ENCODE data around the gene ARID1B. TPM values are rescaled to one million over a fixed set of nuclear protein-coding genes. Genes with fewer than 3 reads are reported as not detected.

The ARID1B gene
- total and polyA plus RNA-seq, 9 of the 15 experiments (the other 6 are each of a cell fraction or from before 2014, with no cell fraction given) = 12.5 to 50.5 (median 25.8) TPM

DNA sequence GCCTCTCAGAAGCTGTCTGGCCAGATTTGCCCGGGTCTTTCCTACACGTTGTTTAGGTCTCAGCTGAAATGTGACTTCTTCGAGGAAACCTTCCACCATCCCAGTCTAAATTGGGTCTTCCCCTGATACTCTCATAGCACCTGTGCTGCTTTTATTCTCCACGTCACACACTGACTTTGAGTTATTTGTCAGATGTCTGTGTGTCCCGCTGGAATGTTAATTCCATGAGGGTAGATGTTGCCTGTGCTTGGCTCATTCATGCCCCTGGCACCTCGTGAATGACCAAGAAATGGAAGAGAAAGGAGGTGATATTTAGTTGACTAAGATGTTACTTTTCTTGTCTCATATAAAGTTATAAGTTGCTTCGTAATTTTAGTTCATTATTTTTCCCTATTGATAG lies 348.4 kb downstream of the ARID1B start:
- TF ChIP-seq KAT7 (CRISPR knock-in tag; IDR thresholded peaks at IDR 0.05; ENCODE audit: borderline replicate concordance) = no peak

DNA sequence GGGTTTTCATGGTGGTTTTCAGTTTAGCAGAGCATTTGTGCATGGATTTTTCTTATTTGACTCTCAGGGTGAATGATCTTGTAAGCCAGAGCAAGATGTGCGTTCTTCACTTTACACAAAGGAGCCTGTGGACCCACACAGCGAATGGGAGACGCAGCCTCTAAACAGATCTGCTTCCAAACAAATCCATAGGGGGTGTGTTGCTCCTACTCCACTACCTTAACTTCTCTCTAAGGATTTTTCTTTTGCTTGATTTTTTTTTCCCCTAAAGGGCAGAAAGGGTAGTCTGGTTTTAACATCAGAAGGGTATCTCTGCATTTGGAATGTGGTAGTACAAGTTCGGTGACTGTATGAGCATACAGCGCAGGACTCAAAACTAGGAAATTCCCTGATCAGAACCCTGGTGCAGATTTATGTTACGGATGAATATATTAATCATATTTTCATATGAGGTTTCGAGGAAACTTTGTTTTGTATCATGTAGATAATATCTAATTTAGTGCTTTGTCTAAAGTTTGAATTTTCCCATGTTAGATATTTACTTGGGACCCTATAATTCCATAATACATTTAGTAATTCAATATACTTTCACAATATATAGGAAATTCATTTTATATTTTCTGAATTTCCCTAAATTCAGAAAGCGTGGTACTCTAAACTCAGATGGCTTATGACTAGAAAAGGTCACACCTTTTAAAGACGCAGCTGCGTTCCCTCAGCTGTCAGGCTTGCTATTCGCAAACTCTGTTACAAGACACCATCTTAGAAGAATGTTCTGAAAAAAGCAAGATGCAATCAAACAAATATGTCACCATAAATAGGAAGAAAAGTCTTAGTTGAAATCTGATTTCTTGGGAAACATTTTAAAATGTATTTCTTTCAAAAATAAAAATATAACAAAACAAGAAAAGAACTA lies 349.3 kb downstream of the ARID1B start:
- intact Hi-C loops (cut with micrococcal nuclease) = no loop called here
- WGBS (ENCODE audit: insufficient coverage, low coverage, missing lambda C conversion rate) = 94% methylated on average over 11 of the region's 11 CpGs
- Histone ChIP-seq H3K9ac (ENCODE audit: insufficient read depth in 1 of 2, low read depth in 2 of 2, low read length in 2 of 2) (no peak overlapping the region), H3K27me3 (ENCODE audit: control insufficient read depth in 2 of 2, insufficient read depth in 2 of 2, low read length in 2 of 2) (no peaks in the 10 kb centered on the region), H4K20me1 (replicated peaks; ENCODE audit: control insufficient read depth, insufficient read depth, low read length) (no peaks in the 10 kb centered on the region), H3K27ac (ENCODE audit: extremely low read depth, low read depth, low read length) (no peak overlapping the region), H3K4me2 (ENCODE audit: insufficient read depth, low read length) (no peak overlapping the region), H3K36me3 (ENCODE audit: control insufficient read depth, insufficient read depth, low read length) (peaks cover 6% of the 10 kb centered on the region; the same call in 1 of the 3 replicates), H2AFZ (ENCODE audit: low read depth, low read length) (no peak overlapping the region), H3K4me3 (no peak overlapping the region), H3K79me2 (ENCODE audit: control insufficient read depth, insufficient read depth, low read length) (no peaks in the 10 kb centered on the region), H3K9me1 (ENCODE audit: control insufficient read depth, insufficient read depth, low read length) (no peaks in the 10 kb centered on the region), H3K9me3 (replicated peaks; ENCODE audit: control insufficient read depth, insufficient read depth, low read depth, low read length) (no peaks in the 10 kb centered on the region), H3K4me1 (replicated peaks in 1 of 2; ENCODE audit: control insufficient read depth in 2 of 2, insufficient read depth in 2 of 2, low read length in 2 of 2) (no peaks in the 10 kb centered on the region)
- in situ Hi-C loops (cut with MboI) = no loop called here
- CTCF ChIA-PET (ENCODE audit: low intra/inter-chr PET ratio) = no interaction called here
- no peak for DNase-seq (ENCODE audit: extremely low read depth in 1 of 4, low spot score in 3 of 4)
- no peak for ATAC-seq
- no peak for FAIRE-seq
- BruUV-seq (replicated peaks) = no TSS peak
- POLR2A ChIA-PET = interaction anchor here (2.5 kb wide), 1 partner anchor 18 kb away, joined by 9 read pairs; no protein-coding TSS in a partner anchor
- TF ChIP-seq, protein P1, sequence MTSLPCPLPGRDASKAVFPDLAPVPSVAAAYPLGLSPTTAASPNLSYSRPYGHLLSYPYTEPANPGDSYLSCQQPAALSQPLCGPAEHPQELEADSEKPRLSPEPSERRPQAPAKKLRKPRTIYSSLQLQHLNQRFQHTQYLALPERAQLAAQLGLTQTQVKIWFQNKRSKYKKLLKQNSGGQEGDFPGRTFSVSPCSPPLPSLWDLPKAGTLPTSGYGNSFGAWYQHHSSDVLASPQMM (CRISPR knock-in tag; IDR thresholded peaks at IDR 0.05) = no peak
- TF ChIP-seq ZNF143 (CRISPR knock-in tag; IDR thresholded peaks at IDR 0.05) (no peak), BRCA1 (IDR thresholded peaks at IDR 0.05) (no peak), BRCA1 (CRISPR knock-in tag; IDR thresholded peaks at IDR 0.05) (no peak), PHB (CRISPR knock-in tag; IDR thresholded peaks at IDR 0.05) (no peak), THRAP3 (IDR thresholded peaks at IDR 0.05; ENCODE audit: borderline replicate concordance) (no peak), ELF1 (tag; IDR thresholded peaks at IDR 0.05) (no peak), ZNF253 (CRISPR knock-in tag; conservative IDR thresholded peaks at IDR 0.05) (no peak)
- TF ChIP-seq, protein P2, sequence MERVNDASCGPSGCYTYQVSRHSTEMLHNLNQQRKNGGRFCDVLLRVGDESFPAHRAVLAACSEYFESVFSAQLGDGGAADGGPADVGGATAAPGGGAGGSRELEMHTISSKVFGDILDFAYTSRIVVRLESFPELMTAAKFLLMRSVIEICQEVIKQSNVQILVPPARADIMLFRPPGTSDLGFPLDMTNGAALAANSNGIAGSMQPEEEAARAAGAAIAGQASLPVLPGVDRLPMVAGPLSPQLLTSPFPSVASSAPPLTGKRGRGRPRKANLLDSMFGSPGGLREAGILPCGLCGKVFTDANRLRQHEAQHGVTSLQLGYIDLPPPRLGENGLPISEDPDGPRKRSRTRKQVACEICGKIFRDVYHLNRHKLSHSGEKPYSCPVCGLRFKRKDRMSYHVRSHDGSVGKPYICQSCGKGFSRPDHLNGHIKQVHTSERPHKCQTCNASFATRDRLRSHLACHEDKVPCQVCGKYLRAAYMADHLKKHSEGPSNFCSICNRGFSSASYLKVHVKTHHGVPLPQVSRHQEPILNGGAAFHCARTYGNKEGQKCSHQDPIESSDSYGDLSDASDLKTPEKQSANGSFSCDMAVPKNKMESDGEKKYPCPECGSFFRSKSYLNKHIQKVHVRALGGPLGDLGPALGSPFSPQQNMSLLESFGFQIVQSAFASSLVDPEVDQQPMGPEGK (CRISPR knock-in tag; IDR thresholded peaks at IDR 0.05; ENCODE audit: borderline replicate concordance) = no peak
- TF ChIP-seq, protein P3, sequence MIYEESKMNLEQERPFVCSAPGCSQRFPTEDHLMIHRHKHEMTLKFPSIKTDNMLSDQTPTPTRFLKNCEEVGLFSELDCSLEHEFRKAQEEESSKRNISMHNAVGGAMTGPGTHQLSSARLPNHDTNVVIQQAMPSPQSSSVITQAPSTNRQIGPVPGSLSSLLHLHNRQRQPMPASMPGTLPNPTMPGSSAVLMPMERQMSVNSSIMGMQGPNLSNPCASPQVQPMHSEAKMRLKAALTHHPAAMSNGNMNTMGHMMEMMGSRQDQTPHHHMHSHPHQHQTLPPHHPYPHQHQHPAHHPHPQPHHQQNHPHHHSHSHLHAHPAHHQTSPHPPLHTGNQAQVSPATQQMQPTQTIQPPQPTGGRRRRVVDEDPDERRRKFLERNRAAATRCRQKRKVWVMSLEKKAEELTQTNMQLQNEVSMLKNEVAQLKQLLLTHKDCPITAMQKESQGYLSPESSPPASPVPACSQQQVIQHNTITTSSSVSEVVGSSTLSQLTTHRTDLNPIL (CRISPR knock-in tag; IDR thresholded peaks at IDR 0.05) = no peak

More for the DNA sequence above, 348.4 kb downstream of the ARID1B start:
- FAIRE-seq (no peak), ATAC-seq (no peak), DNase-seq (ENCODE audit: extremely low read depth in 1 of 4, low spot score in 3 of 4) (no peak)
- Histone ChIP-seq H3K4me1 (replicated peaks in 1 of 2; ENCODE audit: control insufficient read depth in 2 of 2, insufficient read depth in 2 of 2, low read length in 2 of 2) (no peaks in the 10 kb centered on the region), H4K20me1 (replicated peaks; ENCODE audit: control insufficient read depth, insufficient read depth, low read length) (no peaks in the 10 kb centered on the region), H3K27ac (ENCODE audit: extremely low read depth, low read depth, low read length) (no peak overlapping the region), H3K79me2 (ENCODE audit: control insufficient read depth, insufficient read depth, low read length) (no peaks in the 10 kb centered on the region), H3K36me3 (ENCODE audit: control insufficient read depth, insufficient read depth, low read length) (peaks cover 3% of the 10 kb centered on the region; the same call in 1 of the 3 replicates), H3K4me2 (ENCODE audit: insufficient read depth, low read length) (no peak overlapping the region), H3K9me3 (replicated peaks; ENCODE audit: control insufficient read depth, insufficient read depth, low read depth, low read length) (no peaks in the 10 kb centered on the region), H2AFZ (ENCODE audit: low read depth, low read length) (no peak overlapping the region), H3K9ac (ENCODE audit: insufficient read depth in 1 of 2, low read depth in 2 of 2, low read length in 2 of 2) (no peak overlapping the region), H3K4me3 (no peak overlapping the region), H3K27me3 (ENCODE audit: control insufficient read depth in 2 of 2, insufficient read depth in 2 of 2, low read length in 2 of 2) (no peaks in the 10 kb centered on the region), H3K9me1 (ENCODE audit: control insufficient read depth, insufficient read depth, low read length) (no peaks in the 10 kb centered on the region)
- POLR2A ChIA-PET = interaction anchor here (1.0 kb wide), 1 partner anchor 13 kb away, joined by 5 read pairs; no protein-coding TSS in a partner anchor
- BruUV-seq (replicated peaks) = no TSS peak
- WGBS (ENCODE audit: insufficient coverage, low coverage, missing lambda C conversion rate) = 73% methylated on average over 7 of the region's 7 CpGs
- CTCF ChIA-PET (ENCODE audit: low intra/inter-chr PET ratio) = no interaction called here
- intact Hi-C loops (cut with micrococcal nuclease) (no loop called here), in situ Hi-C loops (cut with MboI) (no loop called here)
